SW480 (cell line): ENCODE results near the gene SH3BGRL3.
"Not testable (repeated sequence)": the region's sequence is repeated elsewhere in the genome, so short reads cannot be mapped to it uniquely, and the experiment has no call there.

Experiments
- DNase-seq: peaks from one replicate; pipeline ENCODE4 v3.0.0-alpha.2; 2016; ENCODE audit warnings: low spot score

Gene SH3BGRL3

GRCh38 chr1:26317146-26317545, 37.3 kb downstream of the SH3BGRL3 start:
- no peak for DNase-seq

- no peak for DNase-seq
These were observed 37.9 kb downstream of the SH3BGRL3 start, which contains the start of gene CD52 for GRCh38 chr1:26317612-26318337. Gene CD52, plus strand, starts transcription at chr1:26317958. Its CDS starts 60 bp downstream, at chr1:26318018.

- no peak for DNase-seq
These were observed 38.6 kb downstream of the SH3BGRL3 start for GRCh38 chr1:26318338-26319064.

- no peak for DNase-seq
These were observed 41.0 kb downstream of the SH3BGRL3 start for GRCh38 chr1:26320896-26321295.

- DNase-seq: peak; percentile 46
These were observed 41.6 kb downstream of the SH3BGRL3 start for GRCh38 chr1:26321315-26322041.

GRCh38 chr1:26322042-26322331, 42.1 kb downstream of the SH3BGRL3 start:
- DNase-seq: no peak

GRCh38 chr1:26323382-26323781, 43.5 kb downstream of the SH3BGRL3 start:
- no peak for DNase-seq

GRCh38 chr1:26324550-26324949, 44.7 kb downstream of the SH3BGRL3 start:
- no peak for DNase-seq

GRCh38 chr1:26327956-26328362, 48.1 kb downstream of the SH3BGRL3 start:
- peak; percentile 46 for DNase-seq

- DNase-seq: no peak
These were observed 48.7 kb downstream of the SH3BGRL3 start for GRCh38 chr1:26328597-26328996.

GRCh38 chr1:26329380-26329779, 49.5 kb downstream of the SH3BGRL3 start:
- DNase-seq: not testable (repeated sequence)

- DNase-seq: no peak
These were observed 50.4 kb downstream of the SH3BGRL3 start for GRCh38 chr1:26330276-26330675.
